Endothelial cell of umbilical vein (primary cell): ENCODE measurements around the gene CRACR2B. TPM values are rescaled to one million over a fixed set of nuclear protein-coding genes. Genes with fewer than 3 reads are reported as not detected.

Source experiments
- BruUV-seq: library from RNA; stranded (reverse); fragments of 400-500 nt; replicated peaks from 2 replicates; lab custom pipeline; 2021; lab: Mats Ljungman, UMichigan
- CTCF ChIA-PET: fragments of 300-600, 350-600 bp; sonication (Branson Sonifier 250); formaldehyde crosslinking; loops from one replicate; lab custom pipeline; 2021; ENCODE audit warnings: antibody characterized with exemption, inconsistent platforms; lab: Charles Lee
- POLR2A ChIA-PET: fragments of 300-600, 350-600 bp; sonication (Branson Sonifier 250); formaldehyde crosslinking; loops from one replicate; lab custom pipeline; 2021; ENCODE audit warnings: antibody characterized with exemption, inconsistent platforms; lab: Charles Lee
- DNase-seq: peaks from one replicate; pipeline ENCODE4 v3.0.0-alpha.2; 2011; ENCODE audit warnings: low read depth, low spot score
- FAIRE-seq: peaks from 2 replicates; lab custom pipeline; 2011; peaks lifted over from hg19 to GRCh38; lab: Jason Lieb, UNC
- H2AFZ ChIP-seq: 2 replicates; pipeline ENCODE4 v1.6.0; 2012; ENCODE audit warnings: low read depth, low read length, control low read depth, inconsistent platforms
- H3K27ac ChIP-seq: 2 replicates; pipeline ENCODE4 v1.5.1; 2011; ENCODE audit warnings: low read depth, mild to moderate bottlenecking, control low read depth, low read length, moderate library complexity; ENCODE audit not compliant: insufficient read depth
- H3K27me3 ChIP-seq, 2 experiments: 2 replicates each; pipeline versions ENCODE4 v1.6.0 to v1.6.1; 2011; ENCODE audit warnings: low read length in 2 of 2, mixed read lengths in 1 of 2; ENCODE audit not compliant: control insufficient read depth in 2 of 2, insufficient read depth in 2 of 2
- H3K36me3 ChIP-seq, 2 experiments: 2 replicates in 1 of 2; 3 replicates in 1 of 2; pipeline ENCODE4 v1.5.1; 2011; ENCODE audit warnings: low read length in 2 of 2, mild to moderate bottlenecking in 1 of 2, moderate library complexity in 1 of 2; ENCODE audit not compliant: control insufficient read depth in 2 of 2, insufficient read depth in 2 of 2; ENCODE audit errors: extremely low read depth in 1 of 2
- H3K4me1 ChIP-seq: 3 replicates; pipeline ENCODE4 v1.5.1; 2011; ENCODE audit warnings: mild to moderate bottlenecking, low read length; ENCODE audit not compliant: control insufficient read depth, insufficient read depth; ENCODE audit errors: extremely low read depth
- H3K4me2 ChIP-seq: 2 replicates; pipeline ENCODE4 v1.6.1; 2011; ENCODE audit warnings: low read length, control low read depth, mixed read lengths; ENCODE audit not compliant: insufficient read depth
- H3K4me3 ChIP-seq, 3 experiments: fragments of 200-600 bp in 1 of 3; sonication (generic), shearing (Covaris generic) in 1 of 3; replicated peaks in 1 of 3; 2 replicates each; pipeline ENCODE4 v1.5.1; 2011 to 2016; ENCODE audit warnings: control low read depth in 3 of 3, low read length in 3 of 3, mild to moderate bottlenecking in 2 of 3, inconsistent platforms in 1 of 3, low read depth in 1 of 3, moderate library complexity in 1 of 3; ENCODE audit not compliant: insufficient read depth in 1 of 3
- H3K79me2 ChIP-seq: 2 replicates; pipeline ENCODE4 v1.6.0; 2012; ENCODE audit warnings: low read length, inconsistent platforms; ENCODE audit not compliant: control insufficient read depth, insufficient read depth
- H3K9ac ChIP-seq: replicated peaks from 2 replicates; pipeline ENCODE3; 2011; ENCODE audit warnings: low read length, control low read depth; ENCODE audit not compliant: insufficient read depth; ENCODE audit errors: extremely low read depth
- H3K9me1 ChIP-seq: replicated peaks from 3 replicates; pipeline ENCODE4 v1.6.0; 2011; ENCODE audit warnings: mild to moderate bottlenecking, low read length; ENCODE audit not compliant: control insufficient read depth, insufficient read depth; ENCODE audit errors: extremely low read depth
- H3K9me3 ChIP-seq: replicated peaks from 2 replicates; pipeline ENCODE4 v1.5.1; 2012; ENCODE audit warnings: low read length, inconsistent platforms; ENCODE audit not compliant: control insufficient read depth, insufficient read depth
- H4K20me1 ChIP-seq: replicated peaks from 2 replicates; pipeline ENCODE3; 2011; ENCODE audit warnings: mild to moderate bottlenecking, low read length; ENCODE audit not compliant: control insufficient read depth, insufficient read depth; ENCODE audit errors: extremely low read depth
- CTCF ChIP-seq, 2 donors: IDR thresholded peaks; 1 replicate in 1 of 2; 2 replicates in 1 of 2; pipeline ENCODE4 v1.5.1; 2011; ENCODE audit warnings: low read length in 2 of 2, mild to moderate bottlenecking in 2 of 2, moderate library complexity in 2 of 2, control low read depth in 1 of 2, inconsistent platforms in 1 of 2, low read depth in 1 of 2; ENCODE audit not compliant: insufficient read depth in 1 of 2; ENCODE audit errors: extremely low read depth in 1 of 2
- EZH2 ChIP-seq: IDR thresholded peaks from 2 replicates; pipeline ENCODE4 v1.6.1; 2012; ENCODE audit warnings: borderline replicate concordance, low read depth, mild to moderate bottlenecking, moderate library complexity, low read length, inconsistent platforms; ENCODE audit not compliant: severe bottlenecking
- GATA2 ChIP-seq: IDR thresholded peaks from 2 replicates; pipeline ENCODE4 v1.7.0; 2011; ENCODE audit warnings: low read depth, mild to moderate bottlenecking, moderate library complexity, mixed read lengths, low read length; ENCODE audit not compliant: insufficient read length, insufficient read depth
- JUN ChIP-seq: IDR thresholded peaks from 2 replicates; pipeline ENCODE4 v1.6.1; 2011; ENCODE audit warnings: borderline replicate concordance, low read depth; ENCODE audit not compliant: insufficient read length, insufficient read depth
- POLR2A ChIP-seq: IDR thresholded peaks from 2 replicates; pipeline ENCODE4 v1.6.1; 2012; ENCODE audit warnings: low read depth, mild to moderate bottlenecking, control low read depth, low read length
- dilution Hi-C: fragments of 300-500 bp; cut with MboI; formaldehyde crosslinking; loops from one replicate; pipeline ENCODE4 v1.15.0; 2019; ENCODE audit warnings: low sequenced_read_pairs; ENCODE audit not compliant: extremely low pct_ligation_motif_present
- intact Hi-C: fragments of 100-400 bp; cut with micrococcal nuclease; formaldehyde crosslinking; loops from one replicate; pipeline ENCODE4 v1.10.0; 2022
- polyA plus RNA-seq, 4 experiments: library from polyadenylated mRNA; depleted of rRNA in 3 of 4; stranded (reverse) in 3 of 4; unstranded in 1 of 4; fragments of >200 nt; gene quantifications; 2 replicates each; pipeline versions ENCODE4 v1.2.1 to v1.2.3, GENCODE V29; 2011 to 2012; ENCODE audit warnings: missing spikeins in 1 of 4
- total RNA-seq: library from RNA; stranded (reverse); gene quantifications from 2 replicates; pipeline ENCODE4 v1.2.3, GENCODE V29; 2021

Gene CRACR2B
- total and polyA plus RNA-seq, 2 donors (not counting 3 experiments of a cell fraction or from before 2014, with no cell fraction given), result 8.4 to 9.3 TPM

- no TSS peak for BruUV-seq
- TF ChIP-seq CTCF (IDR thresholded peaks at IDR 0.05; ENCODE audit: extremely low read depth in 1 of 2, insufficient read depth in 1 of 2, low read depth in 1 of 2, low read length in 2 of 2), result no peak
- TF ChIP-seq EZH2, result no peak
- TF ChIP-seq GATA2, result no peak
- no peak for TF ChIP-seq POLR2A
- no peak for TF ChIP-seq JUN
- CTCF ChIA-PET, result no interaction called here
- Histone ChIP-seq H3K4me1 (peaks cover 34% of the 10 kb centered on the region), H3K9me3 (no peaks in the 10 kb centered on the region), H3K36me3 (peaks cover 4 to 17% of the 10 kb centered on the region in 2 experiments), H2AFZ (no peak overlapping the region), H3K9ac (no peak overlapping the region), H3K27ac (no peak overlapping the region), H3K4me3 (no peak overlapping the region), H4K20me1 (no peaks in the 10 kb centered on the region), H3K4me2 (no peak overlapping the region), H3K9me1 (no peaks in the 10 kb centered on the region), H3K27me3 (no peaks in the 10 kb centered on the region), H3K79me2 (peaks cover 19% of the 10 kb centered on the region)
- no peak for DNase-seq
- intact Hi-C loops (no loop called here), dilution Hi-C loops (no loop called here)
- FAIRE-seq, result no peak
- POLR2A ChIA-PET, result interaction anchor here (1.2 kb wide), 1 partner anchor 11 kb away, joined by 3 read pairs; no protein-coding TSS in a partner anchor
Observed at GRCh38 chr11:823441-824291, 4.1 kb upstream of the CRACR2B start.
